Measurements from ENCODE around the gene LDB2. TPM values are rescaled to one million over a fixed set of nuclear protein-coding genes. Genes with fewer than 3 reads are reported as not detected.

LDB2 gene
- total RNA-seq, 2 experiments from 2014 or later, result not detected

DNA sequence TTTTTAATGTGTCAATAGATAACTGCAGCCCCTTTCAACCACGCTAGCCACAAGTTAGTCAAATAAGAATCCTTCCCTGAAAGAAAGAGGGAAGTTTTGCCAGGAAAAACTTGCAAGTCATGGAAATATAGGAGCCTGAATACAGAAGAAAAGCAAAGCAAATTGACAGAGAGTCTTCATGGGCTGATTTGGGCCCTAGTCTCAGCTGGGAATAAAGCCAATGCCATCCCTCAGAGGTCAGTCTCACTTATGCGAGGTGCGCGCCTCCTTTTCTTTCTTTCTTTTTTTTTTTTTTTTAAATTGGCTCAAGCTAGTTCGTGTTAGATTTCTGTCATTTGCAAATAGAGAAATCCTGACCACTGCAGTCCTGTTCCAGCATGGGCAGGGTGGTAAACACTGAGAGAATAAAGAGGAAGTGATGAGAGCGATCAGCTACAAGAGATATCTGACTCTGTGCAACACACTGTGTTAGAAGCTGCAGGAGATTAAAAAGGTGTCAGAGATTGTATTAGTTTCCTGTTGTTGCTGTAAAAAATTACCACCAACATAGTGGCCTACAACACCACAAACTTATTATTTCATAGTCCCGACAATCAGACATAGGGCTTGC, 299.7 kb downstream of the LDB2 start:
- no peak for DNase-seq (ENCODE audit: low spot score)
- CTCF ChIA-PET (ENCODE audit: unreplicated experiment), result no interaction called here
- Histone ChIP-seq H3K4me2 (ENCODE audit: low read length) (no peak overlapping the region), H2AFZ (ENCODE audit: low read length) (no peak overlapping the region), H3K4me1 (ENCODE audit: insufficient read depth, low read length, poor library complexity, severe bottlenecking) (no peaks in the 10 kb centered on the region), H4K20me1 (ENCODE audit: insufficient read depth, low read length) (no peaks in the 10 kb centered on the region), H3K9me2 (ENCODE audit: insufficient read depth, low read length) (no peaks in the 10 kb centered on the region), H3K9me3 (ENCODE audit: low read length) (no peaks in the 10 kb centered on the region), H3K79me2 (ENCODE audit: insufficient read depth, low read depth, low read length) (no peaks in the 10 kb centered on the region), H3K36me3 (ENCODE audit: insufficient read depth, low read length) (no peaks in the 10 kb centered on the region), H3K27ac (ENCODE audit: low read depth, low read length, poor library complexity, severe bottlenecking) (no peak overlapping the region), H3K4me3 (ENCODE audit: low read depth, low read length, poor library complexity, severe bottlenecking) (no peak overlapping the region)
- TF ChIP-seq, protein P1, sequence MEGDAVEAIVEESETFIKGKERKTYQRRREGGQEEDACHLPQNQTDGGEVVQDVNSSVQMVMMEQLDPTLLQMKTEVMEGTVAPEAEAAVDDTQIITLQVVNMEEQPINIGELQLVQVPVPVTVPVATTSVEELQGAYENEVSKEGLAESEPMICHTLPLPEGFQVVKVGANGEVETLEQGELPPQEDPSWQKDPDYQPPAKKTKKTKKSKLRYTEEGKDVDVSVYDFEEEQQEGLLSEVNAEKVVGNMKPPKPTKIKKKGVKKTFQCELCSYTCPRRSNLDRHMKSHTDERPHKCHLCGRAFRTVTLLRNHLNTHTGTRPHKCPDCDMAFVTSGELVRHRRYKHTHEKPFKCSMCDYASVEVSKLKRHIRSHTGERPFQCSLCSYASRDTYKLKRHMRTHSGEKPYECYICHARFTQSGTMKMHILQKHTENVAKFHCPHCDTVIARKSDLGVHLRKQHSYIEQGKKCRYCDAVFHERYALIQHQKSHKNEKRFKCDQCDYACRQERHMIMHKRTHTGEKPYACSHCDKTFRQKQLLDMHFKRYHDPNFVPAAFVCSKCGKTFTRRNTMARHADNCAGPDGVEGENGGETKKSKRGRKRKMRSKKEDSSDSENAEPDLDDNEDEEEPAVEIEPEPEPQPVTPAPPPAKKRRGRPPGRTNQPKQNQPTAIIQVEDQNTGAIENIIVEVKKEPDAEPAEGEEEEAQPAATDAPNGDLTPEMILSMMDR (conservative IDR thresholded peaks at IDR 0.05; ENCODE audit: low read length), result no peak
- TF ChIP-seq EZH2phosphoT487 (IDR thresholded peaks at IDR 0.05; ENCODE audit: borderline replicate concordance, low read depth, low read length), result no peak
- no TSS peak for BruUV-seq (replicated peaks)
- intact Hi-C loops (cut with micrococcal nuclease; ENCODE audit: unreplicated experiment), result no loop called here
- POLR2A ChIA-PET, result no interaction called here

DNA sequence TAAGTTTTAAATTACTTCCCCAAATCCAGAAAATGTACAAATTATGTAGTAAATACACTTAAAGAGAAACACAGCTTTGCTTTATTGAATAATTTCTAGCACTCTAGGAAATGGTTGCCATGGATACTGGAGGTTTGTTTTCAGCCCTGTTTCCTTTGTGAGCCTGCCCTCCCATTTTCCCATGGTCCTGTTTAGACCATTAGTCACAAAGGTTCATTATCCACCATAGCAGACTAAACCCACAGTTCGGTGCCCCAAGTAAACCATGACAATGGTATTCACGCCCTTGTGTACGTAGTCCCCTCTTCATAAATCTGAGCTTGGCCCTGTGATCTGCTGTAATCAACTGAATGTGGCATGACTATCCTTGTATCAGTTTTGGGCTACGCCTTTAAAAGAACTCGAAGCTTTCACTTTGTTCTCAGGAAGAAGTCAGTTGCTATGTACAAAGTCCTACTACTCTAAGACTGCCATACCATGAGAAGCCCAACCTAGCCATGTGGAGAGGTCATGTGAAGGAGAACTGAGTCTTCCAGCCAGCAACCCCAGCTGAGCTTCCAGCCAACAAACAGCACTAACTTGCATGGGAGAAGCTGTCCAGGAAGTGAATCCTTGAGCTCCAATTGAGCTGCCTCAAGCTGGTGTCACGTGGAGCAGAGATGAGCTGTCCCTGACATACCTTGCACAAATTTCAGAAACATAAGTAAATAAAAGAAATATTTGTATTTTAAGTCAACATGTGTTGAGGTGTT, 300.4 kb downstream of the LDB2 start:
- Histone ChIP-seq H3K4me2 (ENCODE audit: low read length) (no peak overlapping the region), H3K9me2 (ENCODE audit: insufficient read depth, low read length) (no peaks in the 10 kb centered on the region), H4K20me1 (ENCODE audit: insufficient read depth, low read length) (no peaks in the 10 kb centered on the region), H3K4me3 (ENCODE audit: low read depth, low read length, poor library complexity, severe bottlenecking) (no peak overlapping the region), H3K79me2 (ENCODE audit: insufficient read depth, low read depth, low read length) (no peaks in the 10 kb centered on the region), H3K36me3 (ENCODE audit: insufficient read depth, low read length) (no peaks in the 10 kb centered on the region), H3K4me1 (ENCODE audit: insufficient read depth, low read length, poor library complexity, severe bottlenecking) (no peaks in the 10 kb centered on the region), H2AFZ (ENCODE audit: low read length) (no peak overlapping the region), H3K27ac (ENCODE audit: low read depth, low read length, poor library complexity, severe bottlenecking) (no peak overlapping the region), H3K9me3 (ENCODE audit: low read length) (no peaks in the 10 kb centered on the region)
- no peak for DNase-seq (ENCODE audit: low spot score)
- POLR2A ChIA-PET, result interaction anchor here (0.5 to 0.7 kb wide), 2 partner anchors 53 to 79 kb away, joined by 3 to 4 read pairs; no protein-coding TSS in a partner anchor
- no TSS peak for BruUV-seq (replicated peaks)
- CTCF ChIA-PET (ENCODE audit: unreplicated experiment), result no interaction called here
- intact Hi-C loops (cut with micrococcal nuclease; ENCODE audit: unreplicated experiment), result no loop called here
- no peak for TF ChIP-seq EZH2phosphoT487 (IDR thresholded peaks at IDR 0.05; ENCODE audit: borderline replicate concordance, low read depth, low read length)
- TF ChIP-seq, protein P1 (conservative IDR thresholded peaks at IDR 0.05; ENCODE audit: low read length), result no peak

DNA sequence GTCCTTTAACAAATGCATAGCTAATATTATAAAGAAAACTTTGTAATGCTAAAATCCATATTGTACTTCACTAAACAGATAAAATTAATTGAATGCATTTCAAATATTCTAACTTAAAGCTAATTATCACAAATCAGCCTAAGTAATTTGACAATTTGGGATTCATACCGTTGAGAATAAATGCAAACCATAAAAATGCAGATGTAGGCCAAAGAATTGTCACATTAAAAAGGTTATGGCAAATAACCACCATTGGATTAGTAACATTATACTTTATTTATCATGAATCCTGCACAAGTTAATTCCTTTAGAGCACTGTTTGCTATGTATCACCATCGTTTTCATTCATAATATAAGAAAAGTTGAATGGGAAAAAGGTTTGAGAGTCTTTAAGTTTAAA, 301.0 kb downstream of the LDB2 start:
- Histone ChIP-seq H3K36me3 (ENCODE audit: insufficient read depth, low read length) (no peaks in the 10 kb centered on the region), H3K79me2 (ENCODE audit: insufficient read depth, low read depth, low read length) (no peaks in the 10 kb centered on the region), H3K4me3 (ENCODE audit: low read depth, low read length, poor library complexity, severe bottlenecking) (no peak overlapping the region), H3K27ac (ENCODE audit: low read depth, low read length, poor library complexity, severe bottlenecking) (no peak overlapping the region), H3K9me2 (ENCODE audit: insufficient read depth, low read length) (no peaks in the 10 kb centered on the region), H3K9me3 (ENCODE audit: low read length) (no peaks in the 10 kb centered on the region), H3K4me2 (ENCODE audit: low read length) (no peak overlapping the region), H2AFZ (ENCODE audit: low read length) (no peak overlapping the region), H4K20me1 (ENCODE audit: insufficient read depth, low read length) (no peaks in the 10 kb centered on the region), H3K4me1 (ENCODE audit: insufficient read depth, low read length, poor library complexity, severe bottlenecking) (no peaks in the 10 kb centered on the region)
- DNase-seq (ENCODE audit: low spot score), result no peak
- no TSS peak for BruUV-seq (replicated peaks)
- TF ChIP-seq EZH2phosphoT487 (IDR thresholded peaks at IDR 0.05; ENCODE audit: borderline replicate concordance, low read depth, low read length), result no peak
- TF ChIP-seq, protein P1 (conservative IDR thresholded peaks at IDR 0.05; ENCODE audit: low read length), result no peak
- intact Hi-C loops (cut with micrococcal nuclease; ENCODE audit: unreplicated experiment), result no loop called here
- ChIA-PET POLR2A (interaction anchor here (0.6 to 0.7 kb wide), 2 partner anchors 52 to 679 kb away, joined by 3 to 7 read pairs; no protein-coding TSS in a partner anchor), CTCF (ENCODE audit: unreplicated experiment) (no interaction called here)
